ENCODE results near the gene HMGB3. TPM values are rescaled to one million over a fixed set of nuclear protein-coding genes. Genes with fewer than 3 reads are reported as not detected.
A peak's percentile ranks its signal among the peaks of the same experiment; 100 is the strongest.

The HMGB3 gene
- total RNA-seq, 1 experiment from 2014 or later: 95.0 TPM

GRCh38 chrX:150982235-150982787 is 824 bp upstream of the HMGB3 start:
- H3K79me2 ChIP-seq (ENCODE audit: low read length): peaks cover 16% of the 10 kb centered on the region
- peaks cover 9% of the 10 kb centered on the region for H4K20me1 ChIP-seq (ENCODE audit: low read length)
- H3K27me3 ChIP-seq (ENCODE audit: low read length): no peaks in the 10 kb centered on the region
- H3F3A ChIP-seq (ENCODE audit: low read length, unreplicated experiment): no peaks in the 10 kb centered on the region
- ChIA-PET CTCF (no interaction called here), POLR2A (ENCODE audit: unreplicated experiment) (no interaction called here)
- peaks cover 15% of the 10 kb centered on the region for H3K4me1 ChIP-seq (ENCODE audit: insufficient read depth, low read length)
- H3K4me2 ChIP-seq (ENCODE audit: low read length): peak overlapping the region; percentile 97
- TSS peak; percentile 64 for BruUV-seq (replicated peaks)
- H3K36me3 ChIP-seq (ENCODE audit: low read depth, low read length): peaks cover 8% of the 10 kb centered on the region; the same call in 1 of the 2 replicates
- no peak for ATAC-seq
- H3K9me2 ChIP-seq (replicated peaks; ENCODE audit: low read length): no peaks in the 10 kb centered on the region
- no peak for DNase-seq
- TF ChIP-seq EZH2phosphoT487 (IDR thresholded peaks at IDR 0.05; ENCODE audit: borderline replicate concordance, low read length) (no peak), EZH2 (IDR thresholded peaks at IDR 0.05; ENCODE audit: low read length, unreplicated experiment) (no peak)
- TF ChIP-seq, protein P1, sequence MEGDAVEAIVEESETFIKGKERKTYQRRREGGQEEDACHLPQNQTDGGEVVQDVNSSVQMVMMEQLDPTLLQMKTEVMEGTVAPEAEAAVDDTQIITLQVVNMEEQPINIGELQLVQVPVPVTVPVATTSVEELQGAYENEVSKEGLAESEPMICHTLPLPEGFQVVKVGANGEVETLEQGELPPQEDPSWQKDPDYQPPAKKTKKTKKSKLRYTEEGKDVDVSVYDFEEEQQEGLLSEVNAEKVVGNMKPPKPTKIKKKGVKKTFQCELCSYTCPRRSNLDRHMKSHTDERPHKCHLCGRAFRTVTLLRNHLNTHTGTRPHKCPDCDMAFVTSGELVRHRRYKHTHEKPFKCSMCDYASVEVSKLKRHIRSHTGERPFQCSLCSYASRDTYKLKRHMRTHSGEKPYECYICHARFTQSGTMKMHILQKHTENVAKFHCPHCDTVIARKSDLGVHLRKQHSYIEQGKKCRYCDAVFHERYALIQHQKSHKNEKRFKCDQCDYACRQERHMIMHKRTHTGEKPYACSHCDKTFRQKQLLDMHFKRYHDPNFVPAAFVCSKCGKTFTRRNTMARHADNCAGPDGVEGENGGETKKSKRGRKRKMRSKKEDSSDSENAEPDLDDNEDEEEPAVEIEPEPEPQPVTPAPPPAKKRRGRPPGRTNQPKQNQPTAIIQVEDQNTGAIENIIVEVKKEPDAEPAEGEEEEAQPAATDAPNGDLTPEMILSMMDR (conservative IDR thresholded peaks at IDR 0.05; ENCODE audit: low read depth, low read length): no peak
- peak overlapping the region; percentile 77 for H3K4me3 ChIP-seq (ENCODE audit: low read length)
- peak overlapping the region; percentile 87 for H2AFZ ChIP-seq (ENCODE audit: low read length)
- H3K9ac ChIP-seq (ENCODE audit: low read length): peak overlapping the region; percentile 80
- no peaks in the 10 kb centered on the region for H3K9me3 ChIP-seq (ENCODE audit: low read length)
- intact Hi-C loops (cut with micrococcal nuclease): no loop called here
- H3K27ac ChIP-seq (ENCODE audit: low read length): peak overlapping the region; percentile 34; the same call in 1 of the 2 replicates

- Histone ChIP-seq H2AFZ (ENCODE audit: low read length) (no peak overlapping the region), H3K4me1 (ENCODE audit: insufficient read depth, low read length) (peaks cover 15% of the 10 kb centered on the region), H3K9me3 (ENCODE audit: low read length) (no peaks in the 10 kb centered on the region), H3K27me3 (ENCODE audit: low read length) (no peaks in the 10 kb centered on the region), H3K27ac (ENCODE audit: low read length) (peak overlapping the region; percentile 36; the same call in 1 of the 2 replicates), H3K9ac (ENCODE audit: low read length) (peak overlapping the region; percentile 85), H3K4me3 (ENCODE audit: low read length) (peak overlapping the region; percentile 71), H3K4me2 (ENCODE audit: low read length) (peak overlapping the region; percentile 60; the same call in 1 of the 2 replicates), H3K79me2 (ENCODE audit: low read length) (peaks cover 16% of the 10 kb centered on the region), H4K20me1 (ENCODE audit: low read length) (peaks cover 9% of the 10 kb centered on the region), H3F3A (ENCODE audit: low read length, unreplicated experiment) (no peaks in the 10 kb centered on the region), H3K36me3 (ENCODE audit: low read depth, low read length) (peaks cover 11% of the 10 kb centered on the region; the same call in 1 of the 2 replicates), H3K9me2 (replicated peaks; ENCODE audit: low read length) (no peaks in the 10 kb centered on the region)
- intact Hi-C loops (cut with micrococcal nuclease): loop anchor here (1.0 kb wide), 1 partner anchor 85 kb away; the partner anchor contains the start of gene CD99L2
- TF ChIP-seq EZH2phosphoT487 (IDR thresholded peaks at IDR 0.05; ENCODE audit: borderline replicate concordance, low read length) (no peak), EZH2 (IDR thresholded peaks at IDR 0.05; ENCODE audit: low read length, unreplicated experiment) (no peak)
- TF ChIP-seq, protein P1 (conservative IDR thresholded peaks at IDR 0.05; ENCODE audit: low read depth, low read length): no peak
- ATAC-seq (peak; percentile 5; the same call in 1 of the 2 replicates), DNase-seq (no peak)
- CTCF ChIA-PET: no interaction called here
- no TSS peak for BruUV-seq (replicated peaks)
- POLR2A ChIA-PET (ENCODE audit: unreplicated experiment): interaction anchor here (0.6 kb wide), 1 partner anchor 220 kb away, joined by 3 read pairs; no protein-coding TSS in a partner anchor
Observed at GRCh38 chrX:150983521-150984168, 510 bp downstream of the HMGB3 start.

All from PC-3 (cell line).